Activated CD8-positive, alpha-beta memory T cell treated with anti-CD3 and anti-CD28 coated beads for 36 hours (primary cell): ENCODE data around the gene EFCAB10. TPM values are rescaled to one million over a fixed set of nuclear protein-coding genes. Genes with fewer than 3 reads are reported as not detected.

Source experiments
- CTCF ChIA-PET: fragments of 350-600 bp; sonication (Branson Sonifier 250); formaldehyde crosslinking; loops from one replicate; lab custom pipeline; 2021; ENCODE audit warnings: antibody characterized with exemption; lab: Charles Lee
- POLR2A ChIA-PET: fragments of 350-600 bp; sonication (Branson Sonifier 250); formaldehyde crosslinking; loops from one replicate; lab custom pipeline; 2021; ENCODE audit warnings: antibody characterized with exemption; lab: Charles Lee
- total RNA-seq, 2 experiments: library from RNA; stranded (reverse); gene quantifications; one replicate each; pipeline ENCODE4 v1.2.3, GENCODE V29; 2021

Gene EFCAB10
- not detected for total RNA-seq

- CTCF ChIA-PET, result interaction anchor here (0.6 kb wide), 1 partner anchor 401 kb away, joined by 4 read pairs; no protein-coding TSS in a partner anchor
- POLR2A ChIA-PET, result no interaction called here
Observed at GRCh38 chr7:105581066-105581811, at the start of gene EFCAB10. Gene EFCAB10 (minus strand): TSS chr7:105581493. CDS start chr7:105581463, 30 bp downstream.

DNA sequence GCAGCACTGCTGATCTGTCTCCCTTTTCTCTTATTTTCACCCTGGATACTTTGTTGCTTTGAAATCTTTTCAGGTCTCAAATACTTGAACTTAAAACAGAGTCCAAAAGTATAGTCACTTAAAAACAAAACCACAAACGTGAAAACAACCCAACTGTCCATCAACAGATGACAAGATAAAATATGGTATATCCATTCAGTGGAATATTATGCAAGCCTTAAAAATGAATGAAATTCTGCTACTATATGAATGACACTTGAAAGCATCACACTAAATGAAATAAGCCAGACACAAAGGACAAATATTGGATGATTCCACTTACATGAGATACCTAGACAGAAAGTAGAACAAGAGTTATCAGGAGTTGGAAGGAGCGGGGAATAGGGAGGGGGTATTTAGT, 44.7 kb upstream of the EFCAB10 start:
- ChIA-PET CTCF (no interaction called here), POLR2A (no interaction called here)

GRCh38 chr7:105623906-105624305, 42.6 kb upstream of the EFCAB10 start:
- ChIA-PET CTCF (interaction anchor here (0.7 kb wide), 1 partner anchor 1351 kb away, joined by 4 read pairs; no protein-coding TSS in a partner anchor), POLR2A (interaction anchor here (0.6 kb wide), 1 partner anchor 10 kb away, joined by 3 read pairs; no protein-coding TSS in a partner anchor)

DNA sequence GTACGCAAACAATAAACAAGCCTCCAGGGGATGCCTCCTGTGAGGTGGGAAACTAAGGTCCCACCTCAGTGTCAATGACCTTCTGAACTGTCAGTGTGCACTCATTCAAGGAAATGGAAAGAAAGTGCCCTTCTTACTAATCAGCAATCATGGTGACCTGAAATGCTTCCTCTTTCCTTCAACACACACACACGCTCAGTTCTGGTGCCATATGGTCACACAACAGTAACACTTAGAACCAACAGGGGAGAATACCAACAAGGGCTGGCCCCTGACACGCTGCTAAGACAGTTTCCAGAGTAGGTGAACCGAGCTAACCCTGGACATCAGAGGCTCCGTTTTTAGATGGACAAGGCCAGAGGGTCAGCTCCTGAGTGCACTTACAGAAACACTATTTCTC, 42.1 kb upstream of the EFCAB10 start:
- ChIA-PET CTCF (no interaction called here), POLR2A (no interaction called here)

GRCh38 chr7:105622106-105622731, 40.9 kb upstream of the EFCAB10 start:
- POLR2A ChIA-PET, result no interaction called here
- CTCF ChIA-PET, result no interaction called here

GRCh38 chr7:105621617-105622016, 40.3 kb upstream of the EFCAB10 start:
- POLR2A ChIA-PET, result interaction anchor here (0.8 kb wide), 1 partner anchor 146 kb away, joined by 8 read pairs; no protein-coding TSS in a partner anchor
- CTCF ChIA-PET, result no interaction called here

GRCh38 chr7:105621176-105621575, 39.9 kb upstream of the EFCAB10 start:
- POLR2A ChIA-PET, result interaction anchor here (0.8 kb wide), 1 partner anchor 147 kb away, joined by 8 read pairs; no protein-coding TSS in a partner anchor
- CTCF ChIA-PET, result no interaction called here

DNA sequence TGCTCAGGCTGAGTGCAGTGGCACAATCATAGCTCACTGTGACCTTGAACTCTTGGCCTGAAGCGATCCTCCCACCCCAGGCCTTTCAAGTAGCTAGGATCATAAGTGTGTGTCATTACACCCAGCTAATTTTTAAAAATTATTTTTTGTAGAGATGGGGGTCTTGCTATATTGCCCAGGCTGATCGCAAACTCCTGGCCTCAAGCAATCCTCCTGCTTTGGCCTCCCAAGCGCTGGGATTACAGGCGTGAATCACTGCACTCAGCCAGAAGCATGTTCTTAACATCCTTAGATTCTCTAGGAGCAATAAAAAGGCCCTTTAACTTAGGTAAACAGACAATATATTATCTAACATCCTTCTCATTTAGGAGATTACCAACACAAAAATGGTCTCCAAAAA, 38.3 kb upstream of the EFCAB10 start:
- POLR2A ChIA-PET, result interaction anchor here (0.5 kb wide), 1 partner anchor 906 kb away, joined by 7 read pairs; no protein-coding TSS in a partner anchor
- CTCF ChIA-PET, result no interaction called here

DNA sequence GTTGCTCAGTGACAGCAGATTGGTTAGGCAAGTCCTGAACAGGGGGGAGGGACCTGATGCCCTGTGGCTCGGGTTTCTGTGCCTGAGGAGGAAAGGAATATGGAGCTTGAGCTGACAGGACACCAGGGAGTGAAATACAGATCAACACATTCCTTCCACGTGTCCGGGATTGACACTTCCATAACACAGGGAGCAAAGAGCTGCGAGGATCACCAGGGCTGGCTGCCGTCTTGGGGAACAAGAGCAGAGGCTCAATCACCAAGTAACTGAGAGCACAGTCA, 36.7 kb upstream of the EFCAB10 start:
- CTCF ChIA-PET, result no interaction called here

GRCh38 chr7:105617280-105618015, 36.2 kb upstream of the EFCAB10 start:
- ChIA-PET POLR2A (no interaction called here), CTCF (no interaction called here)

More for the DNA sequence above, 36.7 kb upstream of the EFCAB10 start:
- POLR2A ChIA-PET, result no interaction called here

DNA sequence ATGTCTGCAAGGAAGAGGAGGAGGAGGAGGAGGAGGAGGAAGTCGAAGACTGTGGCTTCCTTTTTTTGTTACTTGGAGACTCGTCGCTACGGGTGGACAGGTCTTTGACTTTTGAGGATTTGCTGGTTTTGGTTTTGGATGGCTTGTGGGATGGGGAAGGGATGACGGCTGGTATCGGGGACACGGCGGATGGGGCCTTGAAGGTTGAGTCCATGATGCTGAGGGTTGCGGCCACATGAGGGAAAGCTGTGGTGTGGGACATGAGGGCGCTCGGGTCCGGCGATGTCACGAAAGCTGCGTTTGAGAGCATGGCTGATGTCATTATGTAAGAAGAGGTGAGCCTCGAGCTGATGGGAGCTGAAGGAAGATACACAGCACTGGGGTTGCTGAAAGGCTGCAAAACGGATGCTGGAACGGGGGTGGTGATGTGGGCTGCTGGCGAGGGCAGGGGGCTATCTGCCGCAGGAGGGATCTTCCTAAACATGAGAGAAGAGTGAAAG, 33.1 kb upstream of the EFCAB10 start:
- CTCF ChIA-PET, result no interaction called here

DNA sequence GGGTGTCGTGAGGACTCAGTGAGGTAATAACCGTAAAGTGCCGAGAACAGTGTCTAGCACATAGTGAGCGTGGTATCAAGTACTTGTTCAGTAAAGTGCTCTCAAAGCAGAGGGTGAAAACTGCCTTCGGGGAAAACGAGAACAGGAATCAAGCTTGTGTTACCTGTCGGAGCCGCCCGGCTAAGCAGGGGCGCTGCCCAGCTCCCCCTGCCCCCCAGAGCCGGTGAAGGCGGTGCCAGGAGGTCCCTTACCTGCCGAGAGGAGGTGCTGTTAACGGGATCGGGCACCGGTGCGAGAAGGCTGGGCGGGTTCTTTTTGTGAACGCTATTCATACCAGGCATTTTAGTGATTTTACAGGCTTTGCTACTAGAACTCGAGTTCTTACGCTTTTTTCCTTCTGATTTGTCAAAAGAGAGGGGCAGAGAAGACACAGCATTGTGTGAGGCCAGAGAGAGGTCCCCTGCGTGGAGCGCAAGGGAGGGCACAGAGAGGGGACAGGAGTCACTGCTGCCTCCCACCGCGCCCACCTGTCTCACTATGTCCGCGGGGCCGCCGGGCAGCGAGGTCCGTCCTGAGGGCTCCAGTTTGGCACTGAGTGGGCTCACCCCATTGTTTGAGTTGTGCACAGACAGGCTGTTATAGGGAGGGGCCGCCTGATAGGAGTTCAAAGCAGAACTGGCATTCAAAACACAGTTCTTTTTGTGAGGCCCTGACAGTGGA, 32.5 kb upstream of the EFCAB10 start:
- ChIA-PET CTCF (no interaction called here), POLR2A (no interaction called here)

More for the DNA sequence above, 33.1 kb upstream of the EFCAB10 start:
- POLR2A ChIA-PET, result no interaction called here

DNA sequence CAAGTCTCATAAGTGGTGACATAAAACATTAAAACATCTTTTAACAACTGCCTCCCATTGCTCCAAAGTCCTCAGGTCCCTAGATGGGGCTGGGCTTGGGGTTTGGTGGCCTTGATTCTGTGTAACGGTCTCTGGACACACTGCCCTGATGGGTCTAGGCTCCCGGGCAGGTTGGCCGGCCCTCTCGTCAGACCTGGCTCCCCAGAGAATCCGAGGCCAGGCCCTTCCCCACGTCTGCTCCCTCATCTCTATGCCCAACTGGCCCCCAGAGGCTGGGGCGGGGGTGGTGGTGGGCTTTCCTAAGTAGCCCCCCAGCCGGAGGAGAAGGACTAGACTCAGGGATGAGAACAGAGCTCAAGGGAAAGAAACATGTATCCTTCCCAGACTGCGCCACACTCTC, 31.5 kb upstream of the EFCAB10 start:
- ChIA-PET POLR2A (no interaction called here), CTCF (no interaction called here)

GRCh38 chr7:105611856-105612775, 30.8 kb upstream of the EFCAB10 start:
- ChIA-PET CTCF (no interaction called here), POLR2A (no interaction called here)

GRCh38 chr7:105610165-105610930, 29.1 kb upstream of the EFCAB10 start:
- ChIA-PET CTCF (interaction anchor here (0.8 kb wide), 1 partner anchor 544 kb away, joined by 4 read pairs; no protein-coding TSS in a partner anchor), POLR2A (no interaction called here)

DNA sequence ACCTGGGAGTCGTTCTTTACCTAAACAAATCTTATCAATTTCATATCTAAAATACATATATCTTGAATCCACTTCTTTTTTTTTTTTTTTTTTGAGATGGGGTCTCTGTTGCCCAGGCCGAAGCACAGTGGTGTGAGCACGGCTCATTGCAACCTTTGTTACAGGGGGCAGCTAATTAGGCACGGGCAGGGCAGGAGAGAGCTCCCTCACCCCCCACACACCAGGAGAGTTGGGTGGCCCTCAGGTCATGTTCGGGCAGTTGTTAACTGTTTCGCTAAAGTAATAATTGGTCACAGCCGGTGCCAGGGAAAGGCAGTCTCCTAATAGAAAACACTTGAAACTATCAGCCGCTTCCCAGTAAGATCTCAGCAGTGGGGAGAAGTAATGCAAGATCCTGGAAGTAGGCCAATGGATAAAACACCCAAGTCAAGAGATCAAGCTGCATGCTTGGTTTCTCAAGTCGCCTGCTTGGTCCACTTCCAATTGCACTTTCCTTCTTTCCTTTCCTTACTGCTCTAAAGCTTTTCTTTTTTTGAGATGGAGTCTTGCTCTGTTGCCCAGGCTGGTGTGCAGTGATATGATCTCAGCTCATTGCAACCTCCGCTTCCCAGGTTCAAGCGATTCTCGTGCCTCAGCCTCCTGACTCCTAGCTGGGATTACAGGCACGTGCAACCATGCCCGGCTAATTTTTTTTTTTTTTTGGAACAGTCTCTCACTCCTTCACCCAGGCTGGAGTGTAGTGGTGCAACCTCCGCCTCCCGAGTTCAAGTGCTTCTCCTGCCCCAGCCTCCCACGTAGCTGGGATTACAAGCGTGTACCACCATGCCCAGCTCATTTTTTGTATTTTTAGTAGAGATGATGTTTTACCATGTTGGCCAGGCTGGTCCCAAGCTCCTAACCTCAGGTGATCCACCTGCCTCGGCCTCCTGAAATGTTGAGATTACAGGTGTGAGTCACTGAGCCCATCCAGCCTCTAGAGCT, 21.3 kb upstream of the EFCAB10 start:
- CTCF ChIA-PET, result interaction anchor here (0.6 to 1.1 kb wide), 2 partner anchors 10 to 54 kb away, joined by 3 to 4 read pairs; no protein-coding TSS in a partner anchor

More for the DNA sequence above, 21.3 kb upstream of the EFCAB10 start:
- POLR2A ChIA-PET, result interaction anchor here (0.7 kb wide), 1 partner anchor 159 kb away, joined by 3 read pairs; no protein-coding TSS in a partner anchor
